ENCODE measurements around the gene SCMH1.

DNA sequence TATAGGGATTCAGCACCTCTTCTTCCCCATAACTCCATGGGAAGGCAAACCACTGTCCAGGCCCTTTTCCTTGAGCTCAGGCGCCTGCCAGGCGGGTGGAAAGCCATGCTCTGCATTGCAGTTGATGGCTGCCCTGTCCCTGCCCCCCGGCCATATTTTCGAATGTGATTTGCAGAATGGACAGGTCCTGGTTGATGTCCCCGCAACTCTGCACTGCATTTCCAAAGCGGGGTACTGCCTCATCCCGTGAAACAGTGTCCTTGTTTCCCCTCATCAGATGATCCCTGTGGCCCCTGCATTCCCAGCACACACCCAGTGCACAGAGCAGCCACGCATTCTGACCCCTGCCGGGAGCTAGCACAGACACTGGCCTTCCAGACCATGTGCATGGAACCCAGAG is 33.7 kb upstream of the SCMH1 start:
- TF ChIP-seq CTCF (IDR thresholded peaks at IDR 0.05) (no peak), POLR2A (IDR thresholded peaks at IDR 0.05) (no peak), POLR2AphosphoS5 (IDR thresholded peaks at IDR 0.05) (no peak), EP300 (IDR thresholded peaks at IDR 0.05) (no peak)

Measured in upper lobe of left lung (tissue), 4 donors.